Stimulated activated CD4-positive, alpha-beta T cell treated with anti-CD3 and anti-CD28 coated beads, Interleukin-1b, Interleukin-23, amount 100 ng/mL, for 1 hour (primary cell): Measurements from ENCODE around the gene FGF21.
"Not testable (repeated sequence)": the region's sequence is repeated elsewhere in the genome, so short reads cannot be mapped to it uniquely, and the experiment has no call there.

Source experiments
- DNase-seq, 2 donors: peaks; one replicate each; pipeline ENCODE4 v3.0.0-alpha.2; 2020; ENCODE audit warnings: low read depth in 2 of 2

The FGF21 gene

DNA sequence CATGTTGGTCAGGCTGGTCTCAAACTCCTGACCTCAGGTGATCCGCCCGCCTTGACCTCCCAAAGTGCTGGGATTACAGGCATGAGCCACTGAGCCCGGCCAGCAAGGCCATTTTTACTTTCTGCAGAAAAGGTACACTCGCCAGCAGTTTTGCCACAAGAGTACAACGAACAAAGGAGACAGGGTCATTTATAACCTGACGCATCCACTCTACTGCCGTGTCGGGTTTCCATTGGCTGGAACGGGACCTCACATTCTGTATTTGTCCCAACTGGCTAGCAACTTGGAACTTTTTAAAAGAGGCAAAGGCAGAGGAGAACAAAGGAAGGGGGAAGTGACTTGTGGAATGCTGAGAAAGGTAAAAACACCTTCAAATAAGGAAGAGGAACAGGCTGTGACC is 32.0 kb downstream of the FGF21 start:
- DNase-seq = not testable (repeated sequence)

DNA sequence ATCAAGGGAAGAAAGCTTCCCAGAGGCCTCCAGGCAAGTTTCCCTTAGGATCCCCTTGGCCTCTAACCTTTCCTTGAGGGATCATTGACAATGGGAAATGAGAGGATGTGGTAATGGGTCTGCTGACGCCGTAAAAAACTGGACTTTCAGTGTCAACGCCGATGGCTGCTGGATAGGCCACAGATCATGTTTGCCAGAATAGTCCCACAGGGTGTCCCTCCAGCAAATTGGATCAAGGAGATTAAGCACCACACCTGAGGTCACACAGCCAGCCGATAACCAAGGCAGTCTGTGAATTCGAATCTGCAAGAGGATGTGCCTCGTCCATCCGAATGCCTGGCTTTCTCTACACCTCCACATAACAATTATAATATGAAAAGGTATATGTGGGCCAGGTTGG is 37.9 kb downstream of the FGF21 start:
- DNase-seq = no peak

GRCh38 chr19:48794291-48794690 is 39.0 kb downstream of the FGF21 start:
- DNase-seq = no peak

DNA sequence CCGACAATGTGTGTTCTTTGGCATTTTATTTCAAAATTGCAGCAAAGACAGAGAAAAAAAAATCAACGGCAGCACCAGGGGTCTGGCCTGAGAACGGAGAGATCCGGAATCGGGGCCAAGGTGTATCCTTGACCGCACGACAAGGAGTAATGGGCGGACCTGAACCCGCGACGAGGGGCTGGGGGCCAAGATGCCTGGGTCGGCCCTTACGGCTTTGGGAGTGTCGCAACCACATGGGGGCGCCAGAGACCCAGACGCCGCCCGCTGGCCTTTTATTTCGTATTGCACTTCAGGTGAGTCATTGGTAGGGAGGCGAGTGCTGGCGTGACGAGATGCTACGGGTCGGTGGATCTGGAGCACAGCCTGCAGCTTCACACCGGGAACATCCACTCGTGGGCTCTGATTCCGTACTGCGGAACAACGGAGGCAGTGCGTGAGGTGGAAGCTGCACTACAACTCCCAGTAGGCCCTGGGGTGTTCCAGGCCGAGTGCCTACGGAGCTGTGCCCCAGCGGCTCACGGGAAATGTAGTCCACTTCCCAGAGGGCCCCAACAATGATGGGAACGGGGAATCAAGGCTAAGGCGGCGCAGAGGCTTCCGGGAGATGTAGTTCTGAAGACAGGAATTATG is 39.8 kb downstream of the FGF21 start:
- peak; percentile 57 to 77 for DNase-seq

DNA sequence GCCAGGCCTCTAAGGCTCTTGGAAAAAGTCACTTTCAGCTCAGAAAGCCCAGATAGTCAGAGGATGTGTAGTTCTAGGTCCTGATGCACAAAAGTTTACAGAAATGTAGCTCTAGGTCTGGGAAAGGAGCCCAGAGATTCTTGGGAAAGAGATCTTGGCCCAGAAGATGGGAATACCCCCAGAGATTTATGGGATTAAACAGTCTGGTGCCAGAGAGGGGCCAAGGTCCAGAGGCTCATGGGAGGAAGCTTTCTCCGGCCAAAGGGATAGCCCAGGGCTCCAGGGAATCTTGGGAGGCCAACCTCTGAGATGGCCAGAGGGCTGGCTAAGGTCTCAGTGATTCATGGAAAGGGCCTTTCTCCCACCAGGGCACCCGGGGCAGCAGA is 40.4 kb downstream of the FGF21 start:
- no peak for DNase-seq

- DNase-seq = no peak
Observed at GRCh38 chr19:48796298-48797083, 41.2 kb downstream of the FGF21 start.

DNA sequence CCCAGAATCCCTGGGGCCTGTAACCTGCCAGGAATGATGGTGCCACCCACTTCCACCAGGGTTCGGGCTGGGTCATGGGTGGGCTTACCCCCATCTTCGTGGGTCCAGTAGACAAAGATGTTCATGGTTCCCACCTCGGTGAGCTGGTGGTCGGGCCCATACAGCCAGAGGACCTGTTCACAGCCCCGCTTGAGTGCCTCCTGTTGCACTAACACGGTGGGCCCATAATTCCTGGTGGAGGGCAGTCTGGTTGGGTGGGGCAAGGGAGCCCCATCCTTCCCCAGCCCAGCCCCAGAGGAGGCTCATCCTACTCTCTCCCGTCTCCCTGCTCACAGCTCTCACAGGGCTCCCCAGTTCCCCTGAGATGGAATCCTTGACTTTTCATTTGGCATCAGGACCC is 41.8 kb downstream of the FGF21 start:
- no peak for DNase-seq

DNA sequence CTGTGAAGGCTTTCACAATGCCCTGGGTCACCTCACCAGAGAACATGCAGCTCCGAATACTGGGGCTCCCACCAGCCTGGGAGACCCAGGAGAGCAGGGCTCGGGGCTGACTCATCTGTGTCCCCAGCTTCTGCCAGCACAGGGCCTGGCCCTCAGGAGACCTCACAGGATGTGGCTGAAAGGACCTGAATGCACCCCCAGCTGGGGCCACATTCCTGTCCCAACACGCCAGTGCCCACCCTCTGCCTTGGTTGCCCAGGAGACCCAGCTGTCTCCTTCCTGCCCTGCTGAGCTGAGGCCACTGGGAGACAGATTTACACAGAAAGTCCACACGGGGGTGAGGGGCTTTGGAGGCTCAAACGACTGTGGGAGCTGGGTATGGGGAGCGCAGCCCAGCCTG is 43.6 kb downstream of the FGF21 start:
- DNase-seq = no peak

DNA sequence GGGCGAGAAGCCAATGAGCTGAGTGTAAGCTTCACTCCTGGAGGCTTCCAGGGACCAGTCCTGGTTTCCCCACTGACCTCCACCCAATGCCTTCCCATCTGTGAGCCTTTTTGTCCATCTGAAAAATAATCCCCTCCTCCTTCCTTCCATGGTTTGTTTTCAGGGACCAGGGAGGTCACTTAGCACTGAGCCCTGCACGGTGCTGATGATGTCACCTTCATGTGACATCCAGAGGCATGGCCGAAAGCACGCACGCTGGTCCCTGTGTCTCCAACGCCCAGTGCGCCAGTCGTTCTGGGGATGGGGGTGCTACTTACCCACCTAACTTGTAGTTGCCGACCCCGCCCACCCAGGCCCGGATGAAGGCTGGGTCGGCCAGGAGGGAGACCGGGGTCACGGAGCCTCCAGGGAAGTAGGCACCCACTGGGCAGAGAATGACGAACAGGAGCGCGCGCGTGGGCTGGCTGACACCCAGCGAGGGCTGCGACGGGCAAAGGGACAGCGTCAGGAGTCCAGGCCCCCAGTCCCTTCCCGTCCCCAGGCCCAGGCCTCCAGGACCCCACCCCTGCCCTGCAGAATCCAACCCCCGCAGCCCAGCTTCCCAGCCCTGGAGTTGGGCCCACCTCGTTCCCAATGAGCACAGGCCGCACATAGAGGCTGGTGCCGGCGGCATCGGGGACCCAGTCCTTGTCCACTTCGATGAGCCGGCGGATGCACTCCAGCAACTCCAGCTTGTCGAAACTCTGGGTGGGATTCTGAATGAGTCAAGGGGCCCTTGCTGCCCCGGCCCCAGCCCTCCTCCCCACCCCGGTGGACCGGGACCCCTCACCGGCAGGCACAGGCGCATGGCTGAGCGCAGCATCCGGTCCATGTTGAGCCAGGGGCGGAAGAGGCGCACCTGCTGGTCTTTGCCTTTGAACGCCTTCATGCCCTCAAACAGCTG is 44.3 kb downstream of the FGF21 start:
- no peak for DNase-seq

DNA sequence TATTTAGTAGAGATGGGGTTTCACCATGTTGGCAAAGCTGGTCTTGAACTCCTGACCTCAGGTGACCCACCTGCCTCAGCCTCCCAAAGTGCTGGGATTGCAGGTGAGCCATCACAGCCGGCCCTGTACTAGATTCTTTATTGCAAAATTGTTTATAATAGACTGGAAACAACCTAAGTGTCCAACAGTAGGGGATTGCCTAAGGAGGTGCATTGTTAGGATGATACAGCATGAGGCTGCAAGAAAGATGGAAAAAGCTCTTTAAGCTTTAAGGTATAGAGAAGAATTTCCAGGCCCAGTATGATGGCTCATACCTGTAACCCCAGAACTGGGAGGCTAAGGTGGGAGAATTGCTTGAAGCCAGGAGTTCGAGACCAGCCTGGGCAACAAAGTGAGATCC is 47.3 kb downstream of the FGF21 start:
- DNase-seq = no peak

DNA sequence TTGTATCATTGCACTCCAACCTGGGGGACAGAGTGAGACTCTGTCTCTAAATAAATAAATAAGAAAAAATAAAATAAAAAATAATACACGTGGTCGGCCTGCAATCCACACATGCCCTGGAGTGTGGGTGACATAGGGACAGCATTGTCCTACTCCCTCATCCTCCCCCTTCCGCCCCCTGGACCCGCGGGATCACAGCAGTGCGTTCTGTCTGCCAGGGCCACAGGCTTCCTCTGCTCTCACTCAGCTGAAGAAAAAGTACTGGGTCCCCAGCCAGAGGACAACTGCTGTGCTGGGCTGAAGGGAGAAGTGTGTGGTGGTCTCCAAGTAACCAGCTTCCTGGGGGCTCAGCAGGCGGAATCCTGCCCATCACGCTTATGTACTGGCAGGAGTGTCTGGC is 49.2 kb downstream of the FGF21 start:
- DNase-seq = no peak

- no peak for DNase-seq
Observed at GRCh38 chr19:48805452-48805851, 50.1 kb downstream of the FGF21 start.

GRCh38 chr19:48806518-48806817 is 51.1 kb downstream of the FGF21 start:
- DNase-seq = no peak

DNA sequence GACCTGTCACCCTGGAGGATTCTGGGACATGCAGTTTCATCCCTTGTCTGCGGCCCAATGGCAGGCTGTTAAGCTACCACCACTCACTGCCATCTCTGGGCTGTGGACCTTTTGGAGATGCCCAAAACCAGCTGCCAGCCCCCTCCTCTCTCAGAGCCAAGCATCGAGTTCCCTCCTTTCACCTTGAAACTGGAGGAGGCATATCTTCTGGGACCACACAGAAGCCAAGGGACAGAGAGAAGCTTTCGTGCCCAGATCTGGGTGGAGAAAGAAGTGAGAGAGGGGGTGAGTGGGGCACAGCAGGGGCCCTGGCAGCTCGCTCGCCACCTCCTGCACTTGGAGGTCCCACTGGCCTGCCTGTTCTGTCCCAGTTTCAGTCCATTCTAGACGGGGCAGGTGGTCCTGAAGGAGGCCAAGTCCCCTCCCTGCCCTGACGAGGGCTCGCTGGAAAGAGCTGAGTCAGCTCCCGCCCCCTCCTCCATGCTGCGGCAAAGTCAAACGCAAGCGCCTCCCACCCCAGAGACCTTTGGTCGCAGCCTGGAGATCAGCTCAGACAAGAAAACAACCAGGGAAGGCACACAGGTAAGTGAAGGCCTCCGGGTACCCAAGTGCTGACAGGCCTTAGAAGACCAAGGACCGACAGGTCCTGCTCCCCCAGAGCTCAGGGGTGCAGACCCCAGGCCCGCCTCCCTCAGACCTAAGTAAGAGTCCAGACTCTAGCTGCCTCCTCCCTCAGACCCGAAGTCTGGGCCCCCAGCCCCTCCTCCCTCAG is 51.7 kb downstream of the FGF21 start:
- DNase-seq = no peak

- DNase-seq = no peak
Observed at GRCh38 chr19:48807590-48808308, 52.4 kb downstream of the FGF21 start.
